Fibroblast of skin of back (primary cell): Measurements from ENCODE around the gene ARHGEF4.

Experiments
- DNase-seq: peaks from one replicate; pipeline ENCODE4 v3.0.0-alpha.2; 2013

The ARHGEF4 gene

DNA sequence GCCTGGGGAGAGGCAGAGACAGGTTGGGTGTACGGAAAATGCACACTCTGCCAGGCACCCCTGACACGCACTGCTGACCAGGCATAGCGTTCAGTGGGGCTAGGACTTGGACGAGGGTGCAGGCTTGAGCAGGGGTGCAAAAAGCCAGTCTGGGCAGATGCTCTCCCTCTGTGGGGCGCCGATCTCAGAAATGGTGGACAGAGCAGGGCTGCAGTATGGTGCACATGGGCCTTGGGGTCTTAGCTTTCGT is 1.0 kb upstream of the ARHGEF4 start:
- no peak for DNase-seq

GRCh38 chr2:130837175-130837810 is 579 bp downstream of the ARHGEF4 start:
- DNase-seq, result no peak

DNA sequence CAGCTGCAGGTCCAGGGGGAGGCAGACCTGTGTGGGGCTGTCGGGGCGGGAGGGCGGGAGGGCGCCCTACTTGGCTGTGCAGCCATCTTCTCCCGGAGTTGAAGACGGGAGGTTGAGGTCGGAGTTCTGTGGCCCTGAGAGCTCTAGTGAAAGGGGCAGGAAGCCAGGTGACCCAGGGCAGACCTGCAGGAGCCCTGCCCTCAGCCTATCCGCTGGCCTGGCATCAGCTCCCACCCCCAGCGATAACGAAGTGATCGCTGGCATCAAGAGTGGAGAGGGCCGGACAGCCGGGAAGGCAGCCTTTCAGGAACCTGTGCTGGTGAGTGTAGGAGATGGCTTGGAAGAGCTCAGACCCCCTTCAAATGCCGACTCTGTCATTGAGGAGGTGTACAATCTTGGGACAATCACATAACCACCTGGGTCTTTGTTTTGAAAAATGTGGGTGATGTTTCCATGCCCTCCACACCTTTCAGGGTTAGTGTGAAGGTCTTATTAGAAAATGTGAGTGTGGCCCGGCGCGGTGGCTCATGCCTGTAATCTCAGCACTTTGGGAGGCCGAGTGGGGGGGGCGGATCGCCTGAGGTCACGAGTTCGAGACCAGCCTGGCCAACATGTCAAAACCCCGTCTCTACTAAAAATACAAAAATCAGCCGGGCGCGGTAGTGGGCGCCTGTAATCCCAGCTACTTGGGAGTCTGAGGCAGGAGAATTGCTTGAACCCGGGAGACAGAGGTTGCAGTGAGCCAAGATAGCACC is 1.3 kb downstream of the ARHGEF4 start:
- DNase-seq, result no peak

GRCh38 chr2:130839011-130839780 is 2.5 kb downstream of the ARHGEF4 start:
- DNase-seq, result no peak

GRCh38 chr2:130840506-130840905 is 3.8 kb downstream of the ARHGEF4 start:
- DNase-seq, result no peak

- no peak for DNase-seq
Observed at GRCh38 chr2:130841741-130842365, 5.1 kb downstream of the ARHGEF4 start.

DNA sequence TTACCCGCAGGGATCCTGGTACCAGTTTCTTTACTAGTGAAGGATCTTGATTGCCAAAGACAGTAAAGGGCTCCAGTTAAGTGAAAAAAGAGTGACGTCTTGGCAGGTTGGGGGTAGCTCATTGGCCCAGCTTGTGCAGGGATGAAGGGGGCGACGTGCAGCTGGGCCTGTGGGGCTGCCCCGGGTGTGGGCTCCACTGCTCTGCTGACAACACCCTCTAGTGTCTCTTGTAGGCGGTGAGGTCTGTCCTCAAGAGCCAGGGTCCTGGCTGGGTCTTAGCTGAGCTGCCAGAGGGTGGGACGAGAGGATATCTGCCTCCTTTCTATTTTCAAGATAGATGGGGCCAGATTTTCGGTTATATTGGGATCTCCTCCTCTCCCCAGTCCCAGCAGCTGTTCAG is 6.1 kb downstream of the ARHGEF4 start:
- DNase-seq, result no peak

GRCh38 chr2:130843321-130843985 is 6.7 kb downstream of the ARHGEF4 start:
- DNase-seq, result no peak

DNA sequence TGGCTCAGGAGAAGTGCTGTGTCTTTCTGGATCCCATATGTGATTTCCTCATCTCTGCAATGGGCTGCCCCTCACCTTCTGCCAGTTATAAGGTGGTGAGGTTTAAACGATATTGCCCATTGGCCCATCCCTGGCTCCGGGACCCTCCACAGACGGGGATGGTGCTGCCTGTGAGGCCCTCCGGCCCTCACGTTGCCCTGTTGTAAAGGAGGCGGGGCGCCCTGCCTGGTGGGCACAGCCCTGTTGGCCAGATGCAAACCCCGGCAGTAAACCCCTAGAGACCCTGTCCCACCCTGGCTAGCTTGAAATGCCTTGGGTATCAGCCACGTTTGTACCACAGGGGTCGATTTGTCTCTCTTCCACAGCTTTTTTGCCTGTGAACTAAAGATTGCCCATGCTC is 7.4 kb downstream of the ARHGEF4 start:
- DNase-seq, result no peak

GRCh38 chr2:130845505-130846085 is 8.9 kb downstream of the ARHGEF4 start:
- no peak for DNase-seq

DNA sequence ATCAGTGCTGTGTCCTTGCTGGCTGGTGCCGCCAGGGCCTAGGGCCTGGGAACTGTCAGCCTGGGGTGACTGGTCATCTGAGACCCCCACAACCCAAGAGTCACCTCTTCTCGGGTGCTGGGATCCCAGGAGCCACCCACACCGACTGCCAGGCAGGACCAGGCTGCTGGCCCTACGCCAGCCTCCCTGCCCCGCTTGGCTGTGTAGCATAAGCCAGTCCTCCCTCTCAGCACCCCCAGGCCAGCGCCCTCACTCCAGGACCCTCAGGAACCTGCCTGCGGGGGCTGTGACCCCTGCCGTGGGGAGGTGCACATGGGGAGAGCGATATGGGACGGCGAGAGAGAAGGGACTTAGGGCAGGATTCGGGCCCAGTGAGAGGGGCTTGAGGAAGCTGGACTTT is 9.5 kb downstream of the ARHGEF4 start:
- DNase-seq, result no peak

DNA sequence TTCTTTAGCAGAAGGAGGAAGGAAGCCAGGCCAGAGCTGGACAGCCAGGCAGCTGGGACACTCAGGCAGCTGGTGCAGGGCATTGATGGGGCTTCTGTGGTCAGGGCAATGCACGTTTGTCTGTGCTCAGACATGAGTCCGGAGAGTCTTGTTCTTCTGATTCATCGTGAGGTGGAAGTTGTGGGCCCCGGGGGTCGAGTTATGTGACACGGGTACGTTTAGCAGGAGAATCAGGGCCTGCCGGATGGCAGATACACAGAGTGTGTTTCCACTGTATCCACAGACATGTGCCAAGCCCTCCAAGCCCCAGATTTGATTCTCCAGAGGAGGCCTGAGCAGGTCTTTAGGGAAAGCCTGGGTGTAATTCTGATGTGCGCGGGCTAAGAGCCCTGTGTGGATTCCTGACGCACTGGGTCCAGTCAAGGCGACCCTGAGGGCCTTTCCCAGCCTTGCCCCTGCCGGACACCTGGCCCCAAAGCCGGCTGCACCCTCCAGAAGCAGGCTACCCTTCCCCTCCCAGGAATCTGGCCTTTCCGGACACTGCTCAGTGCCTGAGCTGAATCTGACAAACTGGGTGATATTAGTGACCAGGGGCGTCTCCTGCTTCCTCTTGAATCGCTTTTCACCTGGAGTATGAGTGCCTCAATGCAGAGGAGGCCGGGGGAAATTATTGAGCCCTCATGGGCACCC is 10.1 kb downstream of the ARHGEF4 start:
- DNase-seq, result no peak

DNA sequence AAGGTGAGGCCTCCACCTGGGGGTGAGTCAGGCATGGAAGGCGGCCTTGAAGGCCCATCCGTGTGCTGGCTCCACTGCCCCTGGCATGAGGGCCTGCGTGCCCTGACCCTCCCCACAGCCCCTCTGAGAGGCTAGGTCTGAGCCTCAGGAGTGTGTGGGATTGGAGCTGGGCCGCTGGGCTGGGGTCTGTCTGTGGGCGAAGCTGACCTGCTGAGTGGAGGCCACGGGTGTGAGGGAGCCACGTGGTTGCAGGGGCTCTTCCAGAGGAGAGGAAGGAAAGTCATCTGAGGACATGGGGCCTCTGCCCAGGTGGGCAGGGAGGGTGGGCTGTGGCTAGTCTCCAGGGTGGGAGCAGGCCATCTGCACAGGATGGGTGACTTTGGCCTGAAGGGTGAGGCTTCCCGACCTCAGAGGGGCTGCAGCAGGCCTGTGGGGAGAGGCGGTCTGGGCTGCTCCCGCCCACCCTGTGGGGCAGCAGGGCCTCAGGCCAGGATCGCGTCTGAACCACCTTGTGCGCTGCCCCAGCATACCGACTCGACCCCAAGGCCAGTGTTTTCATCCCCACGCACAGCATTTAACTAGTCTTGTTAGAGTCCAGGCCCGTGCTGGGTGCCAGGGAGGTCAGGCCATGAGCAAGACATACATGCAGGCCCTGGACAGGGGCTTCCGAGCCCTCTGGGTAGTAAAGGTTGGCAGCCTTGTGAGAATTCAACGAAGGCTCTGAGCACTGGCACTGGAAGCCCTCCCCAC is 11.2 kb downstream of the ARHGEF4 start:
- no peak for DNase-seq

DNA sequence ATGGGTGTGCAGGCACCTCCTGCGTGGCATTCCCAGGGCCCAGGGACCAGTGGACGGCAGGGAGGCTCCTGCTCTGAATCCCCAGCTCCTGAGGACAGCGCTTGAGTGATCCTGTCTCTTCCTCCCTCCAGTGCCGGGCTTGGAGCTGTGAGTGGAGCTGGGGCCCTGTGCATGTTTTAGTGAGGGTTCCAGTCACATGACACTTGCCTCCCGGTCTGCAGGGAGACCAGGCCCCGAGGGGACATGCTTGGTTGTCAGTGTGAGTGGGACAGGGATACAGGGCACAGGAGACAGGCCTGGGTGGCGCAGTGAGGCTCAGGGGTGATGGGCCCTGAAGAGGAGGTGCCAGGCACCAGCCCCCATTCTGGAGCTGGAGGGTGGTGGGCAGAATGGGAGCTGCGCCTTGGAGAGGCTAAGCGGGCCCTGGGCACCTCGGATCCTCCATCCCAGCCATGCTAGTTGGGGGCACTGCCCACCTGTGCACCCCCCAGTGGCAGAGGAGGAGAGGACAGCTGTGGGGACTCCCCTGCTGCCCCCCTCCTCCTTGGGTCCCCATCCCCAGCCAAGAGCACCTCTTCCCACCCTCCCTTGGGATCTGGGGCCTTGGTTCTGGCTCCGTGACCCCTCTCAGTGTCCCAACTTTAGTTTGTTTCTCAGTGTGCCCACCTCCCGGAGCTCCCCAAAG is 12.0 kb downstream of the ARHGEF4 start:
- no peak for DNase-seq

DNA sequence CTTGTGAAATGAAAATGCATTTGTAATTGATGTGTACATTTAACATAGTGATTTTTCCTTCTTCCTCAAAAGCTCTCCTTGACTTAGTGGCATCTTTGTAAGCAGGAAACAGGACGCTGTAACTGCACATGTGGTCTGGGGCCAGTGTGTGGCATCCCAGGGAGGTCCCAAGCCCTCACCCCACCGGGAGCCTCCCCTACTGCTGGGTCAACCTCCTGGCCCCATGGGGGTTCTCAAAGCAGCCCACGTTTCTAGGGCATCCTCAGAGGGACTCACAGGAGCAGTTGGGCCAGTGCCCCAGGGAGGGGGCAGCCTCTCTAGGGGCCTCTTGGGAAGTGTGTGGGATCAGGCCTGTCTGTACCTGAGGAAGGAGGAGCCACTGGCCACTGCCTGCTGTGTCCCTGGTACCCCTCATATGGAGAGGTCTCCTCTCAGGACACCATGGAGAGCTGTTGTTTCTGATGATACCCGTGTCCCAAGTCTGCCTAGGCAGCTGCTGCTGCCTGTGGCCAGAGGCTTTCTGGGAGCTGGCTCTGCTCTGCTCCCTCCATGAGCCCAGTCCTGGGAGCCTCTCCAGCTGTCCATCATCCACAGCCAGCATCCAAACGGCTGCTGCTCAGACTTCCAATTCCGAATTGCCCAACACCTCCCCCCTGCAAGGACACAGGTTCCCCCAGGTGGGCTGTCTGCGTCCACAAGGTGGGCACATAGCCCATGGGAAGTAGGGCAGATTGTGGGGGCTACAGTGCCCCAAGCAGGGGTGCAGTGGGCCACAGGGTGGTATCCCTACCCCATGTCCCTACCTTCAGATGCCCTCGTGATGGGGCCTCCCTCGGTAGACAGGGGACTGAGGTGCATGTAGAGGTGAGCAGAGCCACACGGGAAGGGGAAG is 13.4 kb downstream of the ARHGEF4 start:
- DNase-seq, result no peak

GRCh38 chr2:130850788-130851623 is 14.3 kb downstream of the ARHGEF4 start:
- no peak for DNase-seq

DNA sequence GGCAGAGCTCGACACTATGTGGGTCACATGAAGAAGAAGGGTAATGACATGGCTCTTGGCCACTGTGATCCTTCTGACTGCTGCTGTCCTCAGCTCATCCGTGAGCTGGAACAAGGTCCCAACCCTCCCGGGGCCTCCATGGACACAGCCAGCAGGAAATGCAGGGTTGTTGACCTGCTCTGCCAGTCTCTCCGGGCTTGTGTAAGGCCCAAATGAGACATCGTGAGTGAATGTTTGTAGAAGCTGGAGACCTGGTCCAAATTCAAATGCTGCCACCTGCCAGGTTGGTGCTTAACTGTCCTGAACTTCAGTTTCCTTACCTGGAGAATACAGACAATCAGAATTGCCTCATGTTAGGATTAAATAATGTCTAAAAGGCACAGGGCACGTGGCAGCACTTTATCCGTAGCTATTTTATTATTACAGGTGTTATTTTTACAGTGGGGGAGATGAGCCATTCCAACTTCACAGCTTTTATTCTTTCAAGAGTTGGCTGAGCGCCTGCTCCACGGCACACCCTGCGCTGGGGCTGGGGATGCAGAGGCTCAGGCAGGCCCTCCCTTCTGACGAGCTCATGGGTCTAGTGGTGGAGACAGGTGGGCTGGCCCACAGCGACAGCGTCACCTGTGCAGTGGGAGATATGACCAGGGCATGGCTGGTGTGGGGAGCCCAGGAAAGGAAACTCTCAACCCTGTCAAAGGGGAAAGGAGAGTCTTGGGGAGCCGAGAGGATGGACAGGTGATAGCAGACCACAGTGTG is 15.1 kb downstream of the ARHGEF4 start:
- DNase-seq, result no peak
